Mesenchymal stem cell (in vitro differentiated cells and primary cell): ENCODE results near the gene ARL10.

ENCODE experiments used
- DNase-seq: peaks from one replicate; pipeline ENCODE4 v3.0.0-alpha.2; 2013
- H2AFZ ChIP-seq: one replicate; pipeline ENCODE4 v1.6.1; 2013; ENCODE audit warnings: low read depth, mild to moderate bottlenecking, control low read depth, inconsistent platforms, low read length, moderate library complexity
- H2AK5ac ChIP-seq: 2 replicates; pipeline ENCODE4 v1.6.1; 2013; ENCODE audit warnings: low read length, moderate library complexity, mild to moderate bottlenecking, inconsistent platforms; ENCODE audit not compliant: severe bottlenecking
- H2BK120ac ChIP-seq: one replicate; pipeline ENCODE4 v1.6.1; 2013; ENCODE audit warnings: low read depth, mild to moderate bottlenecking, inconsistent platforms, low read length, moderate library complexity
- H2BK12ac ChIP-seq, 2 experiments: one replicate each; pipeline ENCODE4 v1.6.1; 2013; ENCODE audit warnings: inconsistent platforms in 2 of 2, low read length in 2 of 2, mild to moderate bottlenecking in 2 of 2, moderate library complexity in 2 of 2, control low read depth in 1 of 2
- H2BK15ac ChIP-seq: one replicate; pipeline ENCODE4 v1.6.1; 2013; ENCODE audit warnings: mild to moderate bottlenecking, low read depth, inconsistent platforms; ENCODE audit not compliant: poor library complexity, severe bottlenecking
- H2BK5ac ChIP-seq: 2 replicates; pipeline ENCODE4 v1.6.1; 2013; ENCODE audit warnings: low read depth, mild to moderate bottlenecking, low read length, control low read depth, inconsistent platforms; ENCODE audit not compliant: poor library complexity, severe bottlenecking
- H3K14ac ChIP-seq, 2 experiments: one replicate each; pipeline ENCODE4 v1.6.1; 2013; ENCODE audit warnings: inconsistent platforms in 2 of 2, low read length in 2 of 2, control low read depth in 1 of 2, mild to moderate bottlenecking in 1 of 2, moderate library complexity in 1 of 2
- H3K18ac ChIP-seq, 2 experiments: one replicate each; pipeline ENCODE4 v1.6.1; 2013; ENCODE audit warnings: inconsistent platforms in 2 of 2, low read length in 2 of 2, control low read depth in 1 of 2, low read depth in 1 of 2, mild to moderate bottlenecking in 1 of 2
- H3K23ac ChIP-seq, 2 experiments: one replicate each; pipeline ENCODE4 v1.6.1; 2013; ENCODE audit warnings: inconsistent platforms in 2 of 2, low read length in 2 of 2, mild to moderate bottlenecking in 2 of 2, moderate library complexity in 2 of 2, control low read depth in 1 of 2
- H3K27ac ChIP-seq: 2 replicates; pipeline ENCODE4 v1.5.1; 2013; ENCODE audit warnings: mild to moderate bottlenecking, moderate library complexity, low read length, control low read depth, inconsistent platforms; ENCODE audit not compliant: poor library complexity, severe bottlenecking
- H3K27me3 ChIP-seq, 2 experiments: 2 replicates each; pipeline versions ENCODE4 v1.6.1 to v1.7.0; 2013; ENCODE audit warnings: low read length in 2 of 2, mild to moderate bottlenecking in 2 of 2, moderate library complexity in 2 of 2, control low read depth in 1 of 2, inconsistent platforms in 1 of 2; ENCODE audit not compliant: control insufficient read depth in 1 of 2, insufficient read depth in 1 of 2
- H3K36me3 ChIP-seq, 2 experiments: 2 replicates each; pipeline versions ENCODE4 v1.6.1 to v1.7.0; 2013; ENCODE audit warnings: low read length in 2 of 2, control low read depth in 1 of 2, inconsistent platforms in 1 of 2, low read depth in 1 of 2, mild to moderate bottlenecking in 1 of 2; ENCODE audit not compliant: insufficient read depth in 2 of 2, control insufficient read depth in 1 of 2
- H3K4ac ChIP-seq, 2 experiments: one replicate each; pipeline ENCODE4 v1.6.1; 2013; ENCODE audit warnings: inconsistent platforms in 2 of 2, low read length in 2 of 2, mild to moderate bottlenecking in 2 of 2, moderate library complexity in 2 of 2, control low read depth in 1 of 2, low read depth in 1 of 2
- H3K4me1 ChIP-seq: 2 replicates; pipeline ENCODE4 v1.6.1; 2013; ENCODE audit warnings: low read depth, low read length, control low read depth; ENCODE audit not compliant: control insufficient read depth, insufficient read depth
- H3K4me2 ChIP-seq: 2 replicates; pipeline ENCODE4 v1.6.1; 2013; ENCODE audit warnings: low read length, mild to moderate bottlenecking, inconsistent platforms; ENCODE audit not compliant: poor library complexity, severe bottlenecking
- H3K4me3 ChIP-seq, 2 experiments: 2 replicates each; pipeline versions ENCODE4 v1.5.1 to v1.7.0; 2013; ENCODE audit warnings: low read length in 2 of 2, mild to moderate bottlenecking in 2 of 2, control low read depth in 1 of 2, low read depth in 1 of 2; ENCODE audit not compliant: insufficient read depth in 1 of 2
- H3K79me1 ChIP-seq: replicated peaks from 2 replicates; pipeline ENCODE4 v1.6.1; 2013; ENCODE audit warnings: mild to moderate bottlenecking, control low read depth, low read length, inconsistent platforms; ENCODE audit not compliant: poor library complexity, severe bottlenecking
- H3K9ac ChIP-seq: 2 replicates; pipeline ENCODE4 v1.7.0; 2013; ENCODE audit warnings: mild to moderate bottlenecking, low read length, moderate library complexity
- H3K9me3 ChIP-seq: 2 replicates; pipeline ENCODE4 v1.7.0; 2013; ENCODE audit warnings: mild to moderate bottlenecking, low read length; ENCODE audit not compliant: control insufficient read depth
- H4K8ac ChIP-seq: one replicate; pipeline ENCODE4 v1.6.1; 2013; ENCODE audit warnings: inconsistent platforms, mild to moderate bottlenecking, low read length, moderate library complexity
- H4K91ac ChIP-seq: one replicate; pipeline ENCODE4 v1.6.1; 2013; ENCODE audit warnings: mild to moderate bottlenecking, low read length, inconsistent platforms
- WGBS: methylation state at CpG from one replicate; pipeline ENCODE4 v1.1.7; 2013; ENCODE audit warnings: mixed read lengths; 5-methylcytosine and 5-hydroxymethylcytosine counted together

Gene ARL10

DNA sequence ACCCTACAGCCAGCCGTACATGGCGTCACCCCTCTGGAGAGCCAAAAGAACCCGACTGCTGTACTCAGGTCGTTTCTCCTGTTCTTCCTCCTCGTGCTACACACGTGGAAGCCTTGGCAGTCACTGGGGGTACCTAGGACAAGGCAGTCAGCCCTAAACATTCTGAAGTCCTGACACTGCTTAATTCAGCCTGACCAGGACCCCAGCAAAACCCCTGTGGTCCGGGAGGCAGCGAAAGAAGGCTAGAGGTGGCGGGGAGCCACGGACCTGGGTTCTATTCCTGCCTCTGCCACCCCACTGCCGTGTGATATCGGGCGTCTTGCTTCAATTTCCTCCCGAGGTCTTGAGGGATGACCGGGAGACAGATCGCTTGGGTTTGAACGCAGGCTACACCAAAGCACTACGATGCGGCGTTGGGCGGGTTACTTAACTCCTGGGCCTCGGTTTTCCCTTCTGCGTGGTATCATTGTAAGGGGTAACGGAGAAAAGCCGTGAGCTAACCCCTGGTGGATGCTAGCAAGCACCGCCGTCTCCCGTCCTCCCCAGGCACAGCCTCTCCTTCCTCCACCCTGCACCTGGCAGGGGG, 429 bp upstream of the ARL10 start:
- Histone ChIP-seq H2AFZ (peak overlapping the region; percentile 15), H3K18ac (no peak overlapping the region), H3K4me1 (peaks cover 19% of the 10 kb centered on the region), H2BK120ac (no peak overlapping the region), H3K14ac (no peak overlapping the region), H2AK5ac (no peak overlapping the region), H2BK5ac (no peak overlapping the region), H3K23ac (no peak overlapping the region), H2BK15ac (no peak overlapping the region), H3K9ac (peak overlapping the region; percentile 76), H3K79me1 (peaks cover 24% of the 10 kb centered on the region), H2BK12ac (no peak overlapping the region), H3K36me3 (peaks cover 19 to 23% of the 10 kb centered on the region in 2 experiments), H4K8ac (peak overlapping the region; percentile 12), H3K4me3 (peak overlapping the region; percentile 87 to 92), H4K91ac (no peak overlapping the region), H3K9me3 (no peaks in the 10 kb centered on the region), H3K4ac (peak overlapping the region in 1 of 2 experiments; percentile 40), H3K27me3 (no peaks in the 10 kb centered on the region), H3K27ac (no peak overlapping the region), H3K4me2 (peak overlapping the region; percentile 88)
- DNase-seq: peak; percentile 15
- 65% methylated on average over 14 of the region's 28 CpGs for WGBS

DNA sequence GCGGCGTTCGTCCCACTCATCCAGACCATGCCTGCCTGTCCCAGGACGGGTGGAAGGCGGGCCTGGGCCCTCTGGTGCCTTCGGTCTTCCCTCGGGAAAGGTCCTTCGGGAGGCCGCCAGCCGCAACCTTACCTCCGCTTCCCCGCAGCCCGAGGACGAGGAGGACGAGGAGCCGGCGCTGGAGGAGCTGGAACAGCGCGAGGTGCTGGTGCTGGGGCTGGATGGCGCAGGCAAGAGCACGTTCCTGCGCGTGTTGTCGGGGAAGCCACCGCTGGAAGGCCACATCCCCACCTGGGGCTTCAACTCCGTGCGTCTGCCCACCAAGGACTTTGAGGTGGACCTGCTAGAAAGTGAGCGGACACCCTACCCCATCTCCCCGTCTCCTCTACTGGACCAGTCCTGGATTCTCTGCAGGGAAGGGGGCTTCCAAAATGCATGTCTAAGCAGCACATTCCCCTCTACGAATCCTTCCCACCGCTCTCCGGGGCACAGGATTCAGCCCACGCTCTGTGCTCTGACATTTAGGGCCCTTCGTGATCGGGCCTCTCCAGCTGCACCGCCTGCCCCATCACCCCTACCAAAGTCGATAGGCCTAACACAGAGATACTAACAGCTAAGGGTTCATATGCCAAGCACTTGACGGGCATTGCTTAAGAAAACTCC, 1.1 kb downstream of the ARL10 start:
- Histone ChIP-seq H3K9me3 (no peaks in the 10 kb centered on the region), H3K18ac (peak overlapping the region; percentile 6 to 52), H3K79me1 (peaks cover 27% of the 10 kb centered on the region), H3K23ac (peak overlapping the region in 1 of 2 experiments; percentile 66), H2BK15ac (peak overlapping the region; percentile 80), H3K14ac (peak overlapping the region in 1 of 2 experiments; percentile 45), H3K4me1 (peaks cover 19% of the 10 kb centered on the region), H3K27me3 (no peaks in the 10 kb centered on the region), H2AK5ac (no peak overlapping the region), H2BK12ac (peak overlapping the region in 1 of 2 experiments; percentile 15), H2BK5ac (no peak overlapping the region), H4K8ac (peak overlapping the region; percentile 14), H4K91ac (no peak overlapping the region), H3K36me3 (peaks cover 32 to 33% of the 10 kb centered on the region in 2 experiments), H2BK120ac (no peak overlapping the region), H3K27ac (no peak overlapping the region), H3K4ac (peak overlapping the region in 1 of 2 experiments; percentile 75), H3K4me2 (peak overlapping the region; percentile 88), H3K4me3 (peak overlapping the region; percentile 87 to 92), H3K9ac (peak overlapping the region; percentile 76), H2AFZ (peak overlapping the region; percentile 85)
- WGBS: 30% methylated on average over 38 of the region's 38 CpGs
- peak; percentile 41 for DNase-seq

DNA sequence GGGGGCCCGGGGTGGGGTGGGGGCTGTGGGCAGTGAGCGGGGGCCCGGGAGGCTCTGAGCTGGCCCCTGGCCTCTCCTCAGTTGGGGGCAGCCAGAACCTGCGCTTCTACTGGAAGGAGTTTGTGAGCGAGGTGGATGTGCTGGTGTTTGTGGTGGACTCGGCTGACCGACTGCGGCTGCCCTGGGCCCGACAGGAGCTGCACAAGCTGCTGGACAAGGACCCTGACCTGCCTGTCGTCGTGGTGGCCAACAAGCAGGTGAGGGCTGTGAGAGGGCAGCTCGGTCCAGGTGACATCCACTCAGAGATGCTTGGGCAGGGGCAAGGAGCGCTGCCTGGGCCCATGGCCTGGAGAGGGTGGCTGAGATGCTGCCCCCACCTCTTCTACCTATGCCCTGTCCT, 3.4 kb downstream of the ARL10 start:
- no peaks in the 10 kb centered on the region for H3K27me3 ChIP-seq
- no peak overlapping the region for H3K4me2 ChIP-seq
- H3K23ac ChIP-seq: no peak overlapping the region
- no peak overlapping the region for H3K9ac ChIP-seq
- no peak overlapping the region for H2BK5ac ChIP-seq
- no peak for DNase-seq
- H3K14ac ChIP-seq: no peak overlapping the region
- H2BK120ac ChIP-seq: no peak overlapping the region
- peaks cover 42 to 45% of the 10 kb centered on the region in 2 experiments for H3K36me3 ChIP-seq
- no peak overlapping the region for H2BK12ac ChIP-seq
- no peak overlapping the region for H3K4ac ChIP-seq
- no peak overlapping the region for H3K18ac ChIP-seq
- H2AK5ac ChIP-seq: no peak overlapping the region
- H2AFZ ChIP-seq: no peak overlapping the region
- no peak overlapping the region for H4K91ac ChIP-seq
- H4K8ac ChIP-seq: no peak overlapping the region
- no peaks in the 10 kb centered on the region for H3K9me3 ChIP-seq
- H3K4me1 ChIP-seq: peaks cover 14% of the 10 kb centered on the region
- no peak overlapping the region for H2BK15ac ChIP-seq
- H3K27ac ChIP-seq: no peak overlapping the region
- H3K4me3 ChIP-seq: no peak overlapping the region
- H3K79me1 ChIP-seq: peaks cover 31% of the 10 kb centered on the region
- WGBS: 98% methylated on average over 10 of the region's 13 CpGs

DNA sequence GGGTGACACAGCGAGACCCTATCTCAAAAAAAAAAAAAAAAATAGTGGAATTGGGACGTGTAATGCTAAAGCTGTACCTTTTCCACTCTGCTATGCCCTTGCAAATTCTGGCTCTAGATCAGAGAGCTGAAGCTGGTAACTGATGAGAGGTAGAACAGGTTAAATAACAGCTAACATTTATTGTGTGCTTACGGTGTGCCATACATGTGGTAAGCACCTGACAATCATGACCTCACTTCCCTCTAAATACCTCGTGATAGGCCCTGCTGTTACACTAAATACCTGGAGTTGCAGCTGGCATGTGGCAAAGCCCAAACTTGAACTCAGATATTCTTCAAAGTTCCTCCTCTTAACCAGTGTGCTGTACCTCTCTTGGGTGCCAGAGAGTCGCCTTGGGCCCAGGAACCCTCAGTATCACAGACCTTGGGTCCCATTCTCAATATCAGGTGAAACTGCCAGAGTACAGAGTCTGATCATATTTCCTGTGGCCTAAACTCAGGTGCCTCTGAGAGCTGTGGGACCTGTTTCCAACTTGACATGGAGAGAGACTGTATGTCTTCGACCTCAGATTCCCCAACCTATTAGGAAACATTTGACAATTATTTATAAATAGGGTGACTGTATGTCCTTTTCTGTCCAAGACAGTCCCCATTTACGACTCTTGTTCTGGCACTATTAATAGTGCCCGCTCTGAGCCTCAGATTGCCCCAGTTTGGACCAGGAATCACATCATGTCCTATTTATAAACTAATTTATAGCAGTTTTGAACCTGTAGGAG, 4.8 kb downstream of the ARL10 start:
- H2BK120ac ChIP-seq: no peak overlapping the region
- H3K23ac ChIP-seq: no peak overlapping the region
- H3K14ac ChIP-seq: no peak overlapping the region
- H2BK5ac ChIP-seq: no peak overlapping the region
- no peaks in the 10 kb centered on the region for H3K9me3 ChIP-seq
- H2AK5ac ChIP-seq: no peak overlapping the region
- no peak overlapping the region for H3K4ac ChIP-seq
- peak overlapping the region; percentile 13 for H2BK15ac ChIP-seq
- no peak overlapping the region for H3K27ac ChIP-seq
- no peak overlapping the region for H3K4me3 ChIP-seq
- no peak overlapping the region for H3K18ac ChIP-seq
- no peak overlapping the region for H2BK12ac ChIP-seq
- peaks cover 31% of the 10 kb centered on the region for H3K79me1 ChIP-seq
- H3K4me2 ChIP-seq: no peak overlapping the region
- no peak overlapping the region for H2AFZ ChIP-seq
- H3K27me3 ChIP-seq: no peaks in the 10 kb centered on the region
- no peak for DNase-seq
- H4K8ac ChIP-seq: no peak overlapping the region
- H3K9ac ChIP-seq: no peak overlapping the region
- H4K91ac ChIP-seq: no peak overlapping the region
- 97% methylated on average over 5 of the region's 8 CpGs for WGBS
- peaks cover 10% of the 10 kb centered on the region for H3K4me1 ChIP-seq
- peaks cover 45 to 51% of the 10 kb centered on the region in 2 experiments for H3K36me3 ChIP-seq
